ENCODE data around the gene C19orf38.
"Not testable (repeated sequence)": the region's sequence is repeated elsewhere in the genome, so short reads cannot be mapped to it uniquely, and the experiment has no call there.

The C19orf38 gene

DNA sequence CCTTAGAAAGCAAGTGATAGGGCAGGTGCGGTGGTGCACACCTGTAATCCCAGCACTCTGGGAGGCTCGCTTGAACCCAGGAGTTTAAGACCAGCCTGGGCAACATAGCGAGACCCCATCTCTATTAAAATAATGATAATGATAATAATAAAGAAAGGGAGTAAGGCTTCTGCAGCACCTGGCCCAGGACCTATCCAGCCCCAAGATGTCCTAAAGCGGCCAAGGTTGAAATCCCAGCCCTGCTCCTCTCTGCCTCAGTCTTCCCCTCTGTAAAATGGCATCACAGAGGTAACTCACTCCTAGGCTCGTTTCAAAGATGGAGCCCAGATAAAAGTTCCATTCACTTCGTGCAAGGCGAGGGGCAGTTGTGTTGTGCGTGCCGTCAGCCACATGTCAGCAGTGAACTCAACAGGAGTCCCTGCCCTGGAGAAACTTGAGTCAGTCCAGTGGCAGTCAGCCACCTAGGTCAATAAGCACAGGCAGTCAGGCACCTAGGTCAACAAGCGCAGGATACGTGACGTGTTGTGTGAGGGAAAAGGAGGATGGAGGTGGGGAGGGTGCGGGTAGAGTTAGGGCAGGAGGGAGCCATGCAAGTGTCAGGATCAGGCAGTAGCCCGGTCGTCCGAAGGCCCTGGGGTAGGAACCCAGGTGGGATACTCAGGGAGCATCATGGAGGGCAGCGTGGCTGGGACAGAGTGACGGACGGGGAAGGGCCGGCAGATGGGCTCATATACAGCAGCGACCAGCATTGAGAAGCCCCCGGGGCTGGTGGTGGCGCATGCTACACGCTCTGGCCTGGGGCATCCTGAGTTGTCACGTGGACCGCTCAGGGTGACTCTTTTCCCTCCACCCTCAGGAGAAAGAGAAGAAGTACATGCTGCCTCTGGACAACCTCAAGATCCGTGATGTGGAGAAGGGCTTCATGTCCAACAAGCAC is 28.8 kb upstream of the C19orf38 start:
- in situ Hi-C loops (cut with HindIII; ENCODE audit: low pct_ligation_motif_present, low pct_unique_long_range_greater_than_20kb, low sequenced_read_pairs): no loop called here
- DNase-seq: no peak

DNA sequence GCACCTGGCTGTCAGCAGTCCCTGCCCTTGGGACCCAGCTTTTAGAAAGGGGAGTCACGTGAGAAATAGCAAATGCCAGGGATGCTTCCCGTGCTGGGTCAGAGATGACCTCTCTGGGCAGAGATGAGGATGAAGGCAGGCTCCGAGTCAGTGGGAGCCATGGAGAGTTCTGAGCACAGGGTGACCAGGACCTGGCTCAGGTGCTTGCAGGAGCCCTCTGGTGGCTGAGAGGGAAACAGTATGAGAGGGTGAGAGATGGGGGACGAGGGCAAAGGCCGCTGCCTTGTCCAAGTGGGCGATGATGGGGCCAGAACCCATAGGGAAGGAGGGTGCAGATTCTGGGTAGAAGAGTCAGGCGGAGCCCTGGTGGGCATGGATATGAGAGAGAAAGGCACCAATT is 28.0 kb upstream of the C19orf38 start:
- no peak for DNase-seq
- in situ Hi-C loops (cut with HindIII; ENCODE audit: low pct_ligation_motif_present, low pct_unique_long_range_greater_than_20kb, low sequenced_read_pairs): no loop called here

DNA sequence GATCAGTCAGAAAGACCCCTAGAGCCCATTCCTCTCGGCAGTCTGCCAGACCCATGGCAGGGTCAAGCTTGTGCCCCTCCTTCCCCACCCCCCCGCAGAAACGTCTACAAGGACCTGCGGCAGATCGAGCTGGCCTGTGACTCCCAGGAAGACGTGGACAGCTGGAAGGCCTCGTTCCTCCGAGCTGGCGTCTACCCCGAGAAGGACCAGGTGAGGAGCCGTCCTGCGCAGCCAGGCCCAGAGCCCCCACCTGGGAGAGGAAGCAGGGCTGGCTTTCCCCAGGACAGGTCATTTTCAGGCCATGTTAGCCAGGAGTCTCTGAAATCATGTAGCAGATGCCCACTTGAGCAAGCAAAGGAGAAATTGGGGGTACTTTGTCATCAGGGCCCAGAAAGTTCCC is 24.5 kb upstream of the C19orf38 start:
- no peak for DNase-seq
- in situ Hi-C loops (cut with HindIII; ENCODE audit: low pct_ligation_motif_present, low pct_unique_long_range_greater_than_20kb, low sequenced_read_pairs): no loop called here

DNA sequence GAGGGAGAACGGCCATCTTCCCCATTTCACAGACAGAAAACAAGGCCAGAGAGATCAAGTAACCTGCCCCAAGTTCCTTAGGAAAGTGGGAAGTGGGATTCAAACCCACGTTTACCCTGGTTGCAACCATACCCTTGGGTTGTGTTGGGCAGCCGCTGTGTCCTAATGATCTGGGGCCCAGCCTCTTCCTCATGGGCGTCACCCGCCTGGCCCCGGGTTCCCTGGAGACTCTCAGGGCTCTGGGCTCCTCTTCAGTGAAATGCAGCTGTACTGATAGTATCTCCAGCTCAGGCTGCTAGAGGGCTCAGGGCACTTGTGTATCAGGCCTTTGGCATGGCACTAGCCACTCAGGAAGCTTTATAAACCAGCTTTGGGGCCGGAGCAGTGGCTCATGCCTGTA is 22.0 kb upstream of the C19orf38 start:
- in situ Hi-C loops (cut with HindIII; ENCODE audit: low pct_ligation_motif_present, low pct_unique_long_range_greater_than_20kb, low sequenced_read_pairs): no loop called here
- no peak for DNase-seq

DNA sequence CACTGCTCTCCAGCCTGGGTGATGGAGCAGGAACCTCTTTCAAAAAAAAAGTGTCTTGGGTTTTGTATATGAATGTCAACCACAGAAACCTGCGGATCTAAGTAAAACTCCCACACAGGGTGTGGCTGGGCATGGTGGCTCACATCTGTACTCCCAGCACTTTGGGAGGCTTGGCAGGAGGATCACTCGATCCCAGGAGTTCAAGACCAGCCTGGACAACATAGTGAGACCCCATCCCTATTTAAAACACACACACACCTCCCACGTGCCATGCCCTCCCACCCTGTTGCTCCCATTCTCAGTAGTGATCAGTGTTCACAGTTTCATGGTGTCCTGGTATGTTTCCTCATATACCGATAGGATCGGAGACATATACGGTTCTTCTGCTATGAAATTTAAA is 21.4 kb upstream of the C19orf38 start:
- in situ Hi-C loops (cut with HindIII; ENCODE audit: low pct_ligation_motif_present, low pct_unique_long_range_greater_than_20kb, low sequenced_read_pairs): no loop called here

DNA sequence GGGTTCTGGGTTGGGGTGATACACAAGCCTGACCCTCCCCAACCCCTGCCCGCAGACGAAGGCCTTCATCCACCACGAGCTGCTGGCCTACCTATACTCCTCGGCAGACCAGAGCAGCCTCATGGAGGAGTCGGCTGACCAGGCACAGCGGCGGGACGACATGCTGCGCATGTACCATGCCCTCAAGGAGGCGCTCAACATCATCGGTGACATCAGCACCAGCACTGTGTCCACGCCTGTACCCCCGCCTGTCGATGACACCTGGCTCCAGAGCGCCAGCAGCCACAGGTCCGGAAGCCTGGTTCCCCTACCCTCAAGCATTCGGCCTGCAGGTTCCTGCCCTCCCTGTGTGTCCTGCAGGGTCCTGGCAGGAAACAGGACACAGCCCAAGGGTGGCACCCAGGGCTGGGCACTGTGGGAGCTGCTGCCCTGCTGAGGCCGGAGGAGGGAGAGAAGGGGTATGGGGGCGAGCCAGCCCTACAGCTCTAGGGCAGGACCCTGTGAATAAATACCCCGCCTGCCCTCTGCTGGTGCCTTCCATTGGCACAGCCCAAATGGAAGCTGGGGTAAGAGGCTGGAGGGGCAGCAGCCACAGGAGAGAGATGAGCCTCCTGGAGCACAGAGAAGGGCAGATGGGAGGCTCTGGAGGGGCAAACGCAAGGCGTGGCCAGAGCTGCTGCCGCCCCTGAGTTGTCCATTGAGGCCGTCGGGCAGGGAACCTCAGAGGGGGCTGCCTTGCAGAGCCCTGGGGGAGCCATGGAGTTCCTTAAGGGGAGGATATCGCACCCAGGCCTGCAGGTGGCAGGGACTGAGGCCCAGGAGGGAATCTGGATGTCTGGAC is 19.0 kb upstream of the C19orf38 start:
- DNase-seq: peak; percentile 19
- in situ Hi-C loops (cut with HindIII; ENCODE audit: low pct_ligation_motif_present, low pct_unique_long_range_greater_than_20kb, low sequenced_read_pairs): no loop called here

More for the DNA sequence above, 21.4 kb upstream of the C19orf38 start:
- DNase-seq: no peak

DNA sequence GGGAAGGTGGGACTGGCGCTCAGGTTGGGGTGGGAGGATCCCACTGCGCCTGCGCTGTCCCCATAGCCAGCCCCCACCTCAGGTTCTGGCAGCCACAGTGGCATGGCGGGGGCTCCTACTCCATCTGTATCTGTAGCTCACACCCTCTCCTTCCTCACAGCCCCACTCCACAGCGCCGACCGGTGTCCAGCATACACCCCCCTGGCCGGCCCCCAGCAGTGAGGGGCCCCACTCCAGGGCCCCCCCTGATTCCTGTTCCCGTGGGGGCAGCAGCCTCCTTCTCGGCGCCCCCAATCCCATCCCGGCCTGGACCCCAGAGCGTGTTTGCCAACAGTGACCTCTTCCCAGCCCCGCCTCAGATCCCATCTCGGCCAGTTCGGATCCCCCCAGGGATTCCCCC is 18.2 kb upstream of the C19orf38 start:
- in situ Hi-C loops (cut with HindIII; ENCODE audit: low pct_ligation_motif_present, low pct_unique_long_range_greater_than_20kb, low sequenced_read_pairs): no loop called here
- no peak for DNase-seq

DNA sequence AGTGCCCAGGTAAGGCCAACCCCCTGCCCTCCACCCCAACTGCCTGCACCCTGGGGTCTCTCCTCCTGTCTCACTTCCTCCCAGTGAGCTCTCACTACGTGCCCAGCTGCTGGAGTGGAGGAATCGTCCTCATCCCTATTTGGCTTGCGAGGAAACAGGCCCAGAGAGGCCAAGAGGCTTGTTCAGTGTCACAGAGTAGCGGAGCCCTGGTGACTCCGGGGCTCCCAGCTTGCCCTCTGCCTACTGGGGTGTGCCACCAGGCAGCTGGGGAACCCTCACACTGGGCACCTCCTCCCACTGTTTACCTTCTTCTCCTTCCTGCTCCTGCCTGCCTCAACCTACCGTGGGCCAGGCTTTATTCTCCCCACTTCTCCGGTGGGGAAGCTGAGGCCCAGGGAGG is 17.8 kb upstream of the C19orf38 start:
- no peak for DNase-seq
- in situ Hi-C loops (cut with HindIII; ENCODE audit: low pct_ligation_motif_present, low pct_unique_long_range_greater_than_20kb, low sequenced_read_pairs): no loop called here

DNA sequence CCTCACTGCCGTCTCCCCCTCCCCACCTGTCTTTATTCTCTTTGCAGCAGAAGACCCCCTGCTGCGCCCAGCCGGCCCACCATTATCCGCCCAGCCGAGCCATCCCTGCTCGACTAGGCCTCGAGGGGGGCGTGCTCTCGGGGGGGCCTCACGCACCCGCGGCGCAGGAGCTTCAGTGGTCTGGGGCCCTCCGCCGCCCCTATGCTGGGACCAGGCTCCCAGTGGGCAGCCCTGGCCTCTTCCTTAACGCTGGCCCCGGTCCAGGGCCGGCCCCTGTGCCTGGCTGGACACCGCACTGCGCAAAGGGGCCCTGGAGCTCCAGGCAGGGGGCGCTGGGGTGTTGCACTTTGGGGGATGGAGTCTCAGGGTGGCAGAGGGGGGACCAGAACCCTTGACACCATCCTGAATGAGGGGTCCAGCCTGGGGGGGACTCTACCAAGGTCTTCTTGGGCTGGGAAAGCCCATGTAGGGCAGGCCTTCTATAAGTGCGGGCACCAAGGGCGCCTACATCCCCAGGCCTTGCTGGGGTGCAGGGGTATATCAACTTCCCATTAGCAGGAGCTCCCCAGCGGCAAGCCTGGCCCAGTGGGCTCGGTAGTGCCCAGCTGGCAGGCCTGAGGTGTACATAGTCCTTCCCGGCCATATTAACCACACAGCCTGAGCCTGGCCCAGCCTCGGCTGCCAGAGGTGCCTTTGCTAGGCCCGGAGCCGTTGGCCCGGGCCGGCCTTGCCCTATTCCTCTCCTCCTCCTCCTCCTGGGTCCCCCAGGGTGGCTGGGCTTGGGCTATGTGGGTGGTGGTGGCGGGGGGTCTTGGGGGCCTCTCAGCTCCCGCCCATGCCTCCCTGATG is 17.1 kb upstream of the C19orf38 start:
- DNase-seq: no peak
- in situ Hi-C loops (cut with HindIII; ENCODE audit: low pct_ligation_motif_present, low pct_unique_long_range_greater_than_20kb, low sequenced_read_pairs): no loop called here

DNA sequence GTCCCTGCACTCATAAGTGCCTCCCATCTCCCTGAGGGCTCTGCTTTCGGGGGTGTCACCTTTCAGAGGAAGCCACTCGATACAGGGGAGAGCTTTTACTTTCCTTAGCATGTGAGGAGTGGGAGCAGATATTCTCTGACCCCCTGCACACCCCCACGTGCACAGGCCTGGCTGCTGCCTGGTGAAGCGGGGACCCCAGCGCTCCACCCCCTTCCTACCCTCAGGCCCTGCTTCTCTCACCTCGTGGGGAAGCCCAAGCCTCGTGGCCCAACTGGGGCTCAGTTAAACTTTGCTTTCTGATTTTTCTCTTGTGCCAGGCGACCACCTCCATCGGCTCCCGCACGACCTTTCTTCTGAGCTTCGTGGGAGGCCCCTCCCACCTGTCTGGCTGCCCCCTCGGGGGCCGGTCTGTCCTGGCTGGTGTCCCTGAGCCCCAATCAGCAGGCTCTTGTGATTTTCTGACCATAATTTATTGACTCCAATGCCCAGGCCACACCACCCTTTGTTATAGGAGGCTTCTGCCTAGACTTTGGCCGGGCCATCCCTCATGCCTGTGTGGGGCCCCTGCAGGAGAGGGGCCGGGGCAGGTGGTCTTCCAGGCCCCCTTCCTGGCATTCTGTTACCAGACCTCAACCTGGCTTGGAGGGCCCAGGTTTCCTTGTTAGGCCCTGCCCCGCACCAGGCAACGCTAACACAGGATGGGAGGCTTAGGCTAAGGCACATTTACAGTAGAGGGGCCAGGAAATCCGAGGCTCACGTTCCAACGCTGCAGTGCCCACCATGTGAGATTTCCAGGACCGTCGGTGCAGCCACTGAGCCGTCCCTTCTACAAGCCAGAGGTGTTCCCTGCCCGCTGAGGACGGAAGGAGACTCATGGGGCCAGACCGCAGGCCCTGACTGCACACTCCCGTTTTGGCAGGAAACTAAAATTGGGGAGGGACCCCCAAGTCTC is 16.0 kb upstream of the C19orf38 start:
- in situ Hi-C loops (cut with HindIII; ENCODE audit: low pct_ligation_motif_present, low pct_unique_long_range_greater_than_20kb, low sequenced_read_pairs): no loop called here
- no peak for DNase-seq

DNA sequence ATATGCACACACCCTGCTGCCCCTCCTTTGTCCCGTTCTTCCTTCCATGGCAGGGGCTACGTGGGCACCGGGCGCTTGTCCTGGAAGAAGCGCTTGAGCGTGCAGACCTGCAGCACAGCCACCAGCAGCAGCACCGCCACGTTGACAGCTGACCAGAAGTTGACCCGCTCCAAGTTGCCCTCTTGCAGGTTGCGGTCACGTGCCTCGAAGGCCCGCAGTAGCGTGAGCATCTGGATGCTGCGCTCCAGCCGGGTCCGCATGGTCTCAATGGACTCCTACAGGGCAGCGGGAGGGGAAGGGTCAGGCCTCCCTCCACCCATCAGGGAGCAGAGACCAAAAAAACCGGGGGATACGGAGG is 15.3 kb upstream of the C19orf38 start:
- no peak for DNase-seq

DNA sequence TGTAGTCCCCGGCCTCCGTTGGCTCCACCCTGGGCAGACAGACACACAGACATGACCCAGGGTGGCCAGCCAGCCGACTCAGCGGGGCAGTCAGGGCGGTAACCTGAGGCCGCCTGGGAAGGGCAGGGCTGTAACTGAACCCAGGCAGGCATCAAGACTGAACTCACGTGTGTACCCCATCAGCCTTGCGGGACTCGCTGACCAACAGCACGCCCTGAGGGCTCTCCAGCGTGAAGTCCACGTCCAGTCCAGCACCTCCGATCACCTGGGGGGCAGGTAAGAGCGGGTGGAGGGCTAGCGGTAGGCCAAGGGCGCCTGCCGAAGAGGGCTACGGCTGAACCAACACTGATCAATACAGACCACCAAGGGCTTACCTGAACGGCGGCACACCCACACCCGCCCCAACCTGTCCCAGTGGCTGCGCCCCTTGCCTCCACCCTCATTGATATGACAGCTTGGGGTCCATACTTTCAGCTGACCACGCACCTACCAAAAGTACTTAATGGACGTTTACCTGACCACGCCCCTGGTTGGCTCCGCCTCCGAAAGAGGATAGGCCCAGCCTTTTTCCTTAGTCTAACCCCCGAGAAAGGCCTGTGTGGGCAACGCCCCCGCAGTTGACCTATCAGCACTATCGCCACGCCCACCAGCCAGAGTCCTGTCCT is 13.0 kb upstream of the C19orf38 start:
- no peak for DNase-seq
- in situ Hi-C loops (cut with HindIII; ENCODE audit: low pct_ligation_motif_present, low pct_unique_long_range_greater_than_20kb, low sequenced_read_pairs): no loop called here

More for the DNA sequence above, 15.3 kb upstream of the C19orf38 start:
- in situ Hi-C loops (cut with HindIII; ENCODE audit: low pct_ligation_motif_present, low pct_unique_long_range_greater_than_20kb, low sequenced_read_pairs): no loop called here

DNA sequence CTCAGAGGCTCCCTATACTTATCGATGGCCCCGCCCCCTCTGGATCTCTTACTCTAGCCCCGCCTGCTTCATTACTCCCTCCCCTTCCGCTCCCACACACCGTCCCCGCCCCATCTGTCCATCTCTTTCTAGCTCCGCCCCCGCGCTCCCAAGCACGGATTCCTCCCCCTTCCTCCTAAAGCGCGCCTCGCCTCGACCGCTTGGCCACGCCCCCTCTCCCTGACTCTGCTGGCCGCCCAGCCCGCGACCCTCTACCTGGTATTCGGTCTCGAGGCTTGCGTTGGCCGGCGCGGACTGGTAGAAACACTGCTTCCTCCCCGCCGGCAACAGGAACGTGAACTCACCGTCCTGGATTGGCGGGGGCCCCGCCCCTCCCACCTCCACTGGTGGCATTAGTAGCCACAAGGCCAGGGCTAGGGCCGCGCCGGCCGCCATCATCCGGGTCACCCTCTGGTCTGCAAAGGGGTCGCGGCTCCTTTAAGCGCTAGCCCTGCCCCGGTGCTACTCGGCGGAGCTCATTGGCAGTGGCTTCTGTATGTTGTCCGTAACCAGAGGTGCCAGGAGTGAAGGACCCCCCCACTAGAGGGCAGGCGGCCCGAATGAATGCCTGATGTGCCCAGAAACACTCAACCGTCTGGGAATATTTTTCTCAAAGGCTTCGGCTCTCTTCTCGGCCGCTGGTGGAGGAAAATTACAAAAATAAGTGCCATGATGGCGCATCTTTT is 12.3 kb upstream of the C19orf38 start, which contains the start of gene TMED1:
TSS of gene TMED1 (minus strand) at position 459 of the 725 bp plus-strand sequence. CDS start at position 438, 21 bp downstream.
- peak; percentile 99 for DNase-seq
- in situ Hi-C loops (cut with HindIII; ENCODE audit: low pct_ligation_motif_present, low pct_unique_long_range_greater_than_20kb, low sequenced_read_pairs): no loop called here

DNA sequence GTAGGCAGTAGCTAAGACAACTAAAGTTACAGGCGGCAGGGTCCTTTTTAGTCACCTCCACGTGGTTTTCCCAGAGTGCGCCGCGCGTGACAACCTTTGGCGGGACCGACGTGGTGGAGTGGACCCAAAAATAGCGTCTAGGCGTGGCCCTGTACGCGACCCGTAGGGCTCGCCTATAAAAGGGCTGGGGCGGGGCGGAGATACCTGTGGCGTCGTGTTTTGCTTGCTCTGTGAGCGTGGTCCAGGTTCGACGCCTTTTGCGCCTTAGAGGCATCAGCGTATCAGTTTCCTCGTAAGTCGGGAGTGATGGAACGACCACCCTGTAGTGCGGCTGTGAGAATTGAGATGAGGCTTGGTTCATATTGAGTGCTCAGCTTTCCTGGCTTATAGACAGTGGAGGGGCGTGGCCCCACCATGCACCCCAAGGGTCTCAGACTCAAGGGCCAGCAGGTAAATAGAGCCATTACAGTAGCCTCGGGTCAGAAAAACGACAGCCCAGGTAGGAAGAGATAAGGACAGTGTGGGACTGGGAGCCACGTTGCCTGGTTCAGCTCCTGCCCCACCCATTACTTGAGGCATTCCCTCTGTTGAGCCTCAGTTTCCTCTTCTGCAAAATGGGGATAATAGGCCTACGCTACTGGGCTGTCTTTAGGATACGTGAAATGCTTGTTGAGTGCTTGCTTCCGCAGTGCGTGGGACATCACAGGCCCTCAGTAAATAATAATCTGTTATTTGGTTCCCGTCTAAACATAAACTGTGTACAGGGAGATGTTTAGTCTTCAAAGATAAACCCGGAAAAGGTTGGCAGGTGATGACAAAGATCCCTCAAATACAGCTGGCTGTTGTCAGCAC is 11.5 kb upstream of the C19orf38 start:
- in situ Hi-C loops (cut with HindIII; ENCODE audit: low pct_ligation_motif_present, low pct_unique_long_range_greater_than_20kb, low sequenced_read_pairs): no loop called here
- no peak for DNase-seq

DNA sequence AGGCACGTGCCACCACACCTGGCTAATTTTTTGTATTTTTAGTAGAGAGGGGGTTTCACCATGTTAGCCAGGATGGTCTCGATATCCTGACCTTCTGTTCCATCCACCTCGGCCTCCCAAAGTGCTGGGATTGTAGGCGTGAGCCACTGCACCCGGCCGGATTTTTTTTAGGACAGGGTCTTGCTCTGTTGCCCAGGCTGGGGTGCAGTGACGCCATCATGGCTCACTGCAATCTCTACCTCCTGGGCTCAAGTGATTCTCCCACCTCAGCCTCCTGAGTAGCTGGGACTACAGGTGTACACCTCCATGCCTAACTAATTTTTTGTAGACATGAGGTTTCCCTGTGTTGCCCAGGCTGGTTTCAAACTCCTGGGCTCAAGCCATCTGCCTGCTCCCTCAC is 10.6 kb upstream of the C19orf38 start:
- in situ Hi-C loops (cut with HindIII; ENCODE audit: low pct_ligation_motif_present, low pct_unique_long_range_greater_than_20kb, low sequenced_read_pairs): not testable (repeated sequence)

DNA sequence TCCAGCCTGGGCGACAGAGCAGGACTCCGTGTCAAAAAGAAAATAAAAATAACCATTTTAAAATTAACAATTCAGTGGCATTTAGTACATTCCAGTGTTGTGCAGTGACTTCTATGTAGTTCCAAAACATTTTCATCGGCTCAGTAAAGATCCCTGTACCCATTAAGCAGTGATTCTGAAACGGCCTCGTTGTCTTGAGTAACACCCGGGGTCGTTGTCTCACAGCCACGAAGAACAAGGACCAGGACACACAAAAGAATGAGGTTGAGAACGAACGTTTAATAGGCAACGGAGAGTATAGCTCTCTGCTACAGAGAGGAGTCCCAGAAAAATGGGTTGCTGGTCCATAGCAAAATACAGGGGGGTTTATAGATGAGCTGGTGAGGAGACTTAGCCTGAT is 9.8 kb upstream of the C19orf38 start:
- DNase-seq: no peak
- in situ Hi-C loops (cut with HindIII; ENCODE audit: low pct_ligation_motif_present, low pct_unique_long_range_greater_than_20kb, low sequenced_read_pairs): no loop called here

More for the DNA sequence above, 10.6 kb upstream of the C19orf38 start:
- not testable (repeated sequence) for DNase-seq
